NCI-H146 (cell line): Measurements from ENCODE around the gene SCN8A.

Experiments
- DNase-seq: peaks from one replicate; lab custom pipeline; 2025; lab: John Stamatoyannopoulos, UW

The SCN8A gene

DNA sequence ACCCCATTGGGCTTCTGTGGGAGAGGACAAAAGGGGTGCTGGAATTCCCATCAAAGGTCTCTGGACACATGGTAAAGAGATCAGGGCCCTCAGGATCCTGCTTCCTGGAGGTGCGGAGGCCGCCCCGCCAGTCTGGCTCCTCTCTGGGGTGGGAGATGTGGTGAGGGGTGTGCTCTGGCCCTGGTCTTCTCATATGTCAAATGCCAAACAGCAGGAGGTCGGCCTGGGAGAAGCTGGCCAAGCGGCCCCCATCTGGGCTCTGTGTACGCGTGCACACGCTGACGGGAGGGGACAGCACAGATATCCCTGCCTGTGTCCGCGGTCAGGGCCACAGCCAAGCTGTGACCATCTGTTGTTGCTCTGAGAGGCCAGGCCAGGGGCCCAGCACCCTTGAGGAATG is 243.4 kb downstream of the SCN8A start:
- no peak for DNase-seq

DNA sequence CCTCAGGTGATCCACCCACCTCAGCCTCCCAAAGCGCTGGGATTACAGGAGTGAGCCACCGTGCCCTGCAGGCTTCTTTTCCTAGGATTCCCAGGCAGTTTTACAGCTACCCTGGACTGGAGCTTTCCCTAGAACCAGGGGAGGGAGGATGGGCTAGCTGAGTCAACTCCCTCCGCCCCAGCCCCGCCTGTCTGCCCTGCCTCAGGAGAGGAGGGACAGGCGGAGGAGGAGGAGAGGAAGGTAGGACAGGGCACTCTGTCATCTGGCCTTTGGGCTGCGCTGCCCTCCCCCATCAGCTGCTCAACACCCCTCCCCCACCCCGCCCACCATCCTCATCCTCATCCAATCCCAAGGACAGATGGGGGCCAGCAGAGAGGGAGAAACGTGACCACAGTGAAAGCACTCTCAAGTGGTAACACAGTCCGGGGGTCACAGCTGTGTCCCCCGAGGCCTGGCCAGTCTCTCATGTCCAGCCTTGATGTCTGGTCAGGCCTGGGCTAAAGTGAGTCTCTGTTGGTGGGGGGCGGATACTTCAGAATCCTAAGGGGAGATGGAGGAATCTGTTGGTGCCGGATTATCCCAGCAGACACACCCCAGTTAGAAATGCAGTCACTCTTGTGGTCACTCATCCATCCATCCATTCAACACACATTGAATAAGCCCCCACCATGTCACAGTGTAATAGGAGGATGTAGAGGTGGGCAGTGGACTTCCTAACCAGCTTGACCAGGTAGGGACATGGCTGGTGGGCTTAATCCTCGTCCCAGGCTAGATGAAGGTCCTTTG is 245.2 kb downstream of the SCN8A start:
- no peak for DNase-seq

DNA sequence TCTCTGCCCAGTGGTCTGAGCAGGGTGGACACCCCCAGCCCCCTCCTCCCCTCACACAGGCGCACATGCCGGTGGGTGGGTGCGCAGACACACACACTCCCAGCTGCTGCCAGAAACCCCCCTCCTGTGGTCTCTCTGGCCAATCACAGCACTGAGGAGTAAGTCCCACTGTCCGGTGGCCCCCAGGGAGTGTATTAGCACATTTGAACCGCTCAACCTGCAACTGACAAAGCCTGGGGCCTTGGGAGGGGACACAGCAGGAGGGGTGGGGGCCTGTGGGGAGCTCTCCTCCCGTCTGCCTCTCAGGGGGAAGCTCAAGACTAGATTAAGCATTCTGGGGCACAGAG is 245.8 kb downstream of the SCN8A start:
- DNase-seq = no peak

- DNase-seq = no peak
Measured at GRCh38 chr12:51837286-51837685, 246.3 kb downstream of the SCN8A start.

DNA sequence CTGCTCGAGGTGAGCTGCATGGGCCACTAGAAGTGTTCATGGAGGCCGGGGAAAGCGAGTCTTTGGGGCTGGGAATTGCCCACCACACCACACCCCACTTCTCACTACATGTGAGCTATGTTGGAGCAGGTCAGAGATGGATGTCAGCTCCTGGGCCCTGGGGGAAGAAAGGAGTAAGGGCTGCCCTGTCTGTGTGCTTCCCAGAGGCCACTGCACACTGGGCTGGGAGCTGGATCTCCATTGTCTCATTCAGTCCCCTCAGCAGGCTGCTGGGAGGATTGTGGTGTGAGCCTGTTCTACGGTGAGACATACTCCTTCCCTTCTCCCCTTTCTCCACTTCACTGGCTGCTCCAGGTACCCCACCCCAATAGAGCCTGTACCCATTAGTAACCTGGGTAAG is 247.0 kb downstream of the SCN8A start:
- no peak for DNase-seq

DNA sequence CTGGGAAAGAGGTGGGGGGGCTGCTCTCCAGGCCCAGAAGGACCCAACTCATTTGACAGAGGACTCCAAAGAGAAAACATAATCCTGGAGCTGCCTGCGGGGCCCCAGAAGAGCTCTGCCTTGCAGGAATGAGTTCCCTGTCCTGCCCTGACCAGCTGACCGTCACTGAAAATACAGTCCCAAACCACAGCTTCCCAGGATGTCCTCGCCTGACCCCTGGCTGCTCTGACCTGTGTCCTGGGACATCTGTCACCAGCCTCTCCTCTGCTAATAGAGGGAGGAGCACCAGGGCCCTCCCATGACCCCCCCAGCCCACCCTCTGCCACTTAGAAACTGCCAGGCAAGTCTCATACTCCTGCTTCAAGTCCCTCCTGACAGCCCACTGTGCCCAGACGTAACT is 247.7 kb downstream of the SCN8A start:
- DNase-seq = no peak

- DNase-seq = no peak
Measured at GRCh38 chr12:51839310-51839947, 248.4 kb downstream of the SCN8A start.

GRCh38 chr12:51840966-51841365 is 249.9 kb downstream of the SCN8A start:
- DNase-seq = no peak

GRCh38 chr12:51841727-51842126 is 250.7 kb downstream of the SCN8A start:
- no peak for DNase-seq

DNA sequence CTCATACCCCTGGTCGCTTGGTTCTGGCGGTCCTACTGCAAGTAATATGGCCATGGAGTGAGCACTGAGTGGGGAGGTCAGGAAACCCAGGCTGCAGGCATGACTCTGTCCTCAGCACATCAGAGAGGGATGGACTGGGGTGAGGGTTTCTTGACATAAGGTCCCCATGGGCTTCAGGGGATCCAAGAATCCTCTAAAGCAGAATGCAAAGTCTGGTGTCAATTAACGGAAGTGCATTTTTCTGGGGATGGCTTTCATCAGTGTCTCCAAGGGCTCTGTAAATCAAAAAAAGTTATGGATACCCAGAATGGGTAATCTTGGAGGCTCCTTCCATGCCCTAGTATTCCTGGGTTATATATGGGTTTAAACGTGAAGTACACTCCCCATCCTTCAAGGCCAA is 253.8 kb downstream of the SCN8A start:
- DNase-seq = no peak

GRCh38 chr12:51845482-51845881 is 254.4 kb downstream of the SCN8A start:
- DNase-seq = no peak

GRCh38 chr12:51846271-51846691 is 255.2 kb downstream of the SCN8A start:
- DNase-seq = no peak

GRCh38 chr12:51846911-51847642 is 256.0 kb downstream of the SCN8A start:
- DNase-seq = peak; percentile 58

DNA sequence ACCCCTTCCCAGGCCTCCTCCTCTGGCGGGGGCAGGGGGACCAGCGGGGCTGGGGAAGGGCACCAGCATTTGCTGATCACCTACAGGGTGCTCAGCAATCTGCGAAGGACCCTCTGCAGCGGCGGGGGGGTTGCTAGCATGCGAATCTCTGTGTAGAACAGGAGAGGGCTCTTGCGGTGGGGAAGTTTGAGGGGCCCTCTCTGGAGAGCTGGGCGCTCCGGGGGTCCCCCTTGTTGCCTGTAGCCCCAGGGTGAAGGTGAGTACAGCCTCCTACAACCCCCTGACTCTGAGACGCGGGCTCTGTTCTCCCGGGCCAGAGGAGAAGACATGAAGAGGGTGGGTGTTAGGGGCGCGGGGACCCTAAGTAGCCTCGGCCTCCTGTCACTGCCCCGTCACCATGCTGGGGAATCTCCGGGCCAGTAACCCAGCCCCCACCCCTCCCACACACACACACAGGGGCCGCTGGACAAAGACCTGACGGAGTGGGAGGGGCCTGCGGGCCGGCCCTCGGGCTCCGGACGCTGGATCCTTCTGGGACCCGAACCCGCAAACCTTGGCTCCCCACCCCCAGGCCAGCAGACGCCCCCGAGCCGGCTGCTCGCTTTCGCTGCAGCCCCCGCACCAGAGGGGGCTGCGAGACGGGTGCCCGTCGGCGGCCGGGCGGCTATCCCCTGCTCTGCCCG is 256.8 kb downstream of the SCN8A start:
- DNase-seq = peak; percentile 56

DNA sequence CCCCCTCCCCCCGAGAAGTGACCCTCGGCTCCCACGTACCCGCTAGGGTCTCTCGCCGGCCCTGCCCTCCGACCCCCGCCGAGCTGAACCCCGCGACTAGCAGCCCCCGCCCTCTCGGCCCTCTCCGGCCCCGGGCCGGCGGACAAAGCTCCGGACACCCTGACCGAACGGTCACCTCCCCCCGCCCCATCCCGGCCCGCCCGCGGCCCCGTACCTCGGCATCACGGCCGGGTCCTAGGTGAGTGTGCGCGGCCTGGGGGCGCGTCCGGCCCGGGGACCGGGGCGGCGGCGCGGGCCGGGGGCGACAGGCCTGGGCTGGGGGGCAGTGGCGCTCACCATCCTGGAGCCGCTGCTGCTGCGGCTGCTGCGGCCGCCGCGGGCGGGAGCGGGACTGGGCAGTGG is 257.3 kb downstream of the SCN8A start, which contains the start of gene FIGNL2:
Gene FIGNL2, minus strand, starts transcription at position 393 of the 402 bp plus-strand sequence. CDS start 26,305 bp downstream, outside the sequence.
- no peak for DNase-seq

DNA sequence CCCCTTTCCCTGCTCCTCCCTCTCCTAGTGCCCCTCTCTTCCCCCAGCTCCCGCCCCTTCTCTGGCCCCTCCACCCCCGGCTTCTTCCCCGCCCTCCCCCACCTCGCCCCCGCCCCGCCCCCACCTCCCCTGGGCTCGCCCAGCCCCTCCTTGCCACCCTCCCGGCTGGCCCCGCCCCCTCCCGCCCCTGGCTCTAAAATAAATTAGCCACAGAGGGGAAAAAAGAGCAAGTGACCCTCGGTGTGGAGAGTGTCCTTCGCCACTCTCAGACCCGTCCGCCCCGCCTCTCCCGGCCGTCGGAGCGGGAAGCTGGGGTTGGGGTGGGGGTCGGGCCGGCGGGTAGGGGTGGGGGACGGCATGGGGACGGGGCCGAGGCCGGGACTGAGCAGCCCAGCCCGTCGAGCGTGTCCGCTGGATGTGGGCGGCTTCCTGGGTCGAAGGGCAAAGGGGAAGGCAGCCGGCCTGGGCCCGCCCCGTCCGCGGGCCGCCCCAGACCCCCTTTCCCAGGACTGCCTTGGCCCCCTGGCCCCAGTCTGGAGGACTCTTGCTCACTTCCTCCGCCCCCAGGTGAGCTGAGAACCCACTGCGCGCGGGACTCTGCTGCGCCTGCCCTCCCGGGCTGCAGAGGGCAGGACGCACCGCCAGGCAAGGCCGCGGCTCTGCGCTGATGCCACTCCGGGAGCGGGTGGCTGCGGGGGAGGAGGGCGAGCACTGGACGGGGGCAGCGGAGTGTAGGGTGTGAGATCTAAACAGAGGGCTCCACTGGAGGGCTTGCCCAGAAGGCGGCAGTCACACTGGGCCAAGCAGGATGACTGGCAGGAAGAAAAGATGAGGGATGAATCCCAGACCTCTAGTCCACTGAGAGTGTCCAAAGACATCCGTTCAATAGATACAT is 258.1 kb downstream of the SCN8A start:
- peak; percentile 35 for DNase-seq

DNA sequence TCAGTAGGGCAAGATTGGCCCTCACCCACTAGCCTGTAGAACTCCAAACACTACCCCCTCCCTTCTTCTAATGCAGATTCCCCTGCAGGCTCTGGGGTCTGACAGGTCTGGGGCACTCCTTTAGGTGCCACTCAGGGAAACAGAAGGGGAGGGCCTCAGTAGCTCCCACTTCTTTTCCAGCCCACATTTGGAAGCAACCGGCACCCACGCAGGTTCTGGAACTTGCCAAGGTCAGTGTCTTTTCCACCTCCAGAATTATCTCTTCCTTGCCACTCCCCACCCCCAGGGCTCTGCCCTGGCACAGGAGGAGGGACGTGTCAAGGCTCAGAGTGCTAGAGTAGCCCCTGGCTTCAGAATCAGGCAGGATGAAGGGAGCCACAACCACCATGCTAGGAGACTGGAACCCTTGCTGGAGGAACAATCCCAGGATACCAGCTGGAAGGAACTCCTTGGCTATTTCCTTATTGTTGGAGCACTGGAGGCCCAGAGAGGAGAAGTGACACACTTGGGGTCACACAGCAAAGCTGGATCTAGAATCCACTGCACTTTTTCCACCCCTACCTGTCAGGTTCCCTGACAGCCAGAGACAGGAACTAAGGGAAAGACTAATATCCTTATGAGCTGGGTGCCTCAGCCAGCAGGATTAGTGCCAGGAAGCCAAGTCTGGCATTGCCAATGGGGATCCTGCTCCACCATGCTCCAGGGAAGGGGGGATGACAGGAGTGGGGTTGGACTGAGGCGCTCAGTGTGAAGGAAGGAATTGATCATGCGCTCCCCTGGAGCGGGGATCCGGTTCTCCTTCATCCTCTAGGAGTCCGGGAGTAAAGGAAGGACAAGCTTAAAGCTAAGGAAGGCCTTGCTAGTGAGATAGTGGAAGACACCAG is 259.3 kb downstream of the SCN8A start:
- no peak for DNase-seq

- DNase-seq = no peak
Measured at GRCh38 chr12:51850965-51851299, 259.9 kb downstream of the SCN8A start.

- peak; percentile 87 for DNase-seq
Measured at GRCh38 chr12:51851413-51852124, 260.5 kb downstream of the SCN8A start.
